Skeletal muscle tissue (tissue), 4 donors: Measurements from ENCODE around the gene PDE4D. TPM values are rescaled to one million over a fixed set of nuclear protein-coding genes. Genes with fewer than 3 reads are reported as not detected.

Source experiments
- H3K27ac ChIP-seq: one replicate; pipeline ENCODE4 v1.7.0; 2013; ENCODE audit warnings: mild to moderate bottlenecking, low read depth, low read length, inconsistent platforms
- H3K27me3 ChIP-seq, 3 donors: one replicate each; pipeline ENCODE4 v1.7.0; 2013; ENCODE audit warnings: low read length in 3 of 3; ENCODE audit not compliant: control insufficient read depth in 3 of 3, insufficient read depth in 3 of 3
- H3K36me3 ChIP-seq, 3 donors: one replicate each; pipeline ENCODE4 v1.7.0; 2013; ENCODE audit warnings: low read length in 3 of 3; ENCODE audit not compliant: control insufficient read depth in 3 of 3, insufficient read depth in 3 of 3
- H3K4me1 ChIP-seq, 3 donors: one replicate each; pipeline ENCODE4 v1.7.0; 2013; ENCODE audit warnings: low read length in 3 of 3, mild to moderate bottlenecking in 3 of 3; ENCODE audit not compliant: control insufficient read depth in 3 of 3, insufficient read depth in 3 of 3
- H3K4me3 ChIP-seq, 3 donors: one replicate each; pipeline ENCODE4 v1.7.0; 2013; ENCODE audit warnings: low read length in 3 of 3
- H3K9ac ChIP-seq, 3 donors: one replicate each; pipeline ENCODE4 v1.7.0; 2013; ENCODE audit warnings: low read length in 3 of 3, mild to moderate bottlenecking in 3 of 3, moderate library complexity in 2 of 3, low read depth in 1 of 3
- H3K9me3 ChIP-seq, 3 donors: one replicate each; pipeline ENCODE4 v1.7.0; 2013; ENCODE audit warnings: low read length in 3 of 3; ENCODE audit not compliant: control insufficient read depth in 3 of 3
- total RNA-seq: library from RNA; depleted of rRNA; stranded (reverse); fragments of >200 nt; gene quantifications from one replicate; pipeline ENCODE4 v1.2.3, GENCODE V29; 2014
- donor health status: Osteomylitis.

Gene PDE4D
- total RNA-seq, 1 donor from 2014 or later: 59.0 TPM

- H3K9ac ChIP-seq: peak overlapping the region in 1 of 3 donors; percentile 9
- H3K36me3 ChIP-seq: no peaks in the 10 kb centered on the region
- no peak overlapping the region for H3K27ac ChIP-seq
- no peaks in the 10 kb centered on the region for H3K27me3 ChIP-seq
- no peaks in the 10 kb centered on the region for H3K9me3 ChIP-seq
- H3K4me3 ChIP-seq: no peak overlapping the region
- peaks cover 11 to 24% (median 16%) of the 10 kb centered on the region in 3 donors for H3K4me1 ChIP-seq
Measured at GRCh38 chr5:59660737-59661136, 232.8 kb downstream of the PDE4D start.

- Histone ChIP-seq H3K4me1 (peaks cover 7 to 19% (median 17%) of the 10 kb centered on the region in 3 donors), H3K36me3 (no peaks in the 10 kb centered on the region), H3K9me3 (no peaks in the 10 kb centered on the region), H3K4me3 (peak overlapping the region in 1 of 3 donors; percentile 7), H3K27me3 (no peaks in the 10 kb centered on the region), H3K9ac (no peak overlapping the region), H3K27ac (peak overlapping the region; percentile 26)
Measured at GRCh38 chr5:59656351-59657254, 236.9 kb downstream of the PDE4D start.

GRCh38 chr5:59655693-59656309 is 237.7 kb downstream of the PDE4D start:
- Histone ChIP-seq H3K27me3 (no peaks in the 10 kb centered on the region), H3K9ac (no peak overlapping the region), H3K4me3 (no peak overlapping the region), H3K27ac (peak overlapping the region; percentile 4), H3K36me3 (no peaks in the 10 kb centered on the region), H3K4me1 (peaks cover 7 to 16% (median 15%) of the 10 kb centered on the region in 3 donors), H3K9me3 (no peaks in the 10 kb centered on the region)

GRCh38 chr5:59654691-59655090 is 238.8 kb downstream of the PDE4D start:
- Histone ChIP-seq H3K36me3 (no peaks in the 10 kb centered on the region), H3K27me3 (no peaks in the 10 kb centered on the region), H3K9ac (no peak overlapping the region), H3K4me3 (no peak overlapping the region), H3K4me1 (peaks cover 7 to 15% (median 15%) of the 10 kb centered on the region in 3 donors), H3K9me3 (no peaks in the 10 kb centered on the region), H3K27ac (no peak overlapping the region)

DNA sequence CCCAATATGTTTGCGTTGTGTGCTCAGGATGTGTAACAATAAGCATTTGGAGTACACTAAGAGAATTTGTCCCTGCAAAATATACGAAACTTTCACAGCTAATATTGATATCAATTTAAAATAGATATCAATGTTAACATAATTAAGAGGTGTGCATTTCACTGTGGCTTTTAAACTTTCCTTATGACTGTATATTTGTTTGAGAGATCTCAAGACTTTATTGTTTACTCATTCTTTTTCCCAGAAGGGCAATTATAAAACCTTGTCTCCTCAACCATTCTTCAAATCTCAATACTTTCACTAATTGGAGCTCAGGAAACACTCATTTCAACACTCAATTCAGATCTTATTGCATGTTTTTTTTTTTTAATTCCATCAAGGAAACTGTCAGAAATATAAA is 241.1 kb downstream of the PDE4D start:
- H3K27me3 ChIP-seq: no peaks in the 10 kb centered on the region
- no peak overlapping the region for H3K4me3 ChIP-seq
- peaks cover 10 to 15% (median 10%) of the 10 kb centered on the region in 3 donors for H3K4me1 ChIP-seq

GRCh38 chr5:59648949-59649921 is 244.3 kb downstream of the PDE4D start:
- no peak overlapping the region for H3K4me3 ChIP-seq
- peaks cover 0 to 3% (median 0%) of the 10 kb centered on the region in 3 donors for H3K4me1 ChIP-seq
- H3K9ac ChIP-seq: no peak overlapping the region
- H3K27me3 ChIP-seq: no peaks in the 10 kb centered on the region
- no peaks in the 10 kb centered on the region for H3K9me3 ChIP-seq
- H3K36me3 ChIP-seq: no peaks in the 10 kb centered on the region
- no peak overlapping the region for H3K27ac ChIP-seq

More for the DNA sequence above, 241.1 kb downstream of the PDE4D start:
- Histone ChIP-seq H3K9ac (no peak overlapping the region), H3K36me3 (no peaks in the 10 kb centered on the region), H3K9me3 (no peaks in the 10 kb centered on the region), H3K27ac (no peak overlapping the region)

- no peaks in the 10 kb centered on the region for H3K9me3 ChIP-seq
- H3K4me3 ChIP-seq: no peak overlapping the region
- H3K27ac ChIP-seq: no peak overlapping the region
- H3K27me3 ChIP-seq: no peaks in the 10 kb centered on the region
- H3K36me3 ChIP-seq: no peaks in the 10 kb centered on the region
- H3K4me1 ChIP-seq: peaks cover 0 to 3% (median 0%) of the 10 kb centered on the region in 3 donors
- no peak overlapping the region for H3K9ac ChIP-seq
Measured at GRCh38 chr5:59648038-59648831, 245.3 kb downstream of the PDE4D start.

DNA sequence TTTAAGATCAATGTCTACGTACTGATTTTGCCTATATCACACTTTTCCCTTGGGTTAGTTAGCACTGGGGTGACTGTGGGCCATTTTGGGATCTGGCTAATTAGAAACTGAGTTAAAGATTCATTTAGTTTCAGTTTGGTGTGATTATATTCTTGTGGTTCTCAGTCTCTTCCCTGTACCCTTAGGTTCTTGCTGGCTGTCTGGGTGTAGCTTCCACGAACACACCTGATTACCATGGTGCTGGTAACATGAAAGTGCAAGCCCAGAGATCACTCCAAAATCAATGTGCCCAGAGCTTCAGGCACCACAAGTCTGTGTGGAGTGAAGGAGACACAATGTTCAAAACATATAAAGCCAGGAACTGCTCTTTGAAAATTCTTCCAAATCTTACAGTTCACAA is 248.1 kb downstream of the PDE4D start:
- no peak overlapping the region for H3K27ac ChIP-seq
- no peak overlapping the region for H3K9ac ChIP-seq
- H3K9me3 ChIP-seq: no peaks in the 10 kb centered on the region
- no peaks in the 10 kb centered on the region for H3K36me3 ChIP-seq
- H3K4me1 ChIP-seq: peaks cover 2 to 3% (median 2%) of the 10 kb centered on the region in 3 donors
- H3K27me3 ChIP-seq: no peaks in the 10 kb centered on the region
- H3K4me3 ChIP-seq: no peak overlapping the region

GRCh38 chr5:59640411-59640810 is 253.1 kb downstream of the PDE4D start:
- Histone ChIP-seq H3K9ac (no peak overlapping the region), H3K27ac (no peak overlapping the region), H3K27me3 (no peaks in the 10 kb centered on the region), H3K4me3 (no peak overlapping the region), H3K4me1 (peaks cover 0 to 3% (median 2%) of the 10 kb centered on the region in 3 donors), H3K36me3 (no peaks in the 10 kb centered on the region), H3K9me3 (no peaks in the 10 kb centered on the region)
